Neural progenitor cell (in vitro differentiated cells): ENCODE measurements around the gene TIMP2. TPM values are rescaled to one million over a fixed set of nuclear protein-coding genes. Genes with fewer than 3 reads are reported as not detected.
"Not testable (repeated sequence)": the region's sequence is repeated elsewhere in the genome, so short reads cannot be mapped to it uniquely, and the experiment has no call there.

Experiments used
- DNase-seq: peaks from one replicate; pipeline ENCODE4 v3.0.0-alpha.2; 2016; ENCODE audit warnings: low spot score
- H2AFZ ChIP-seq: fragments of 200-600 bp; sonication (generic); replicated peaks from 2 replicates; pipeline ENCODE4 v1.6.1; 2016; ENCODE audit warnings: antibody characterized with exemption
- H3F3A ChIP-seq: fragments of 200-600 bp; sonication (generic); 2 replicates; pipeline ENCODE4 v1.6.1; 2016; ENCODE audit warnings: antibody characterized with exemption, low read depth
- H3K27ac ChIP-seq: fragments of 200-600 bp; sonication (generic); 2 replicates; pipeline ENCODE4 v1.5.1; 2016; ENCODE audit warnings: mild to moderate bottlenecking
- H3K27me3 ChIP-seq: fragments of 200-600 bp; sonication (generic); 2 replicates; pipeline ENCODE4 v1.6.1; 2016; ENCODE audit warnings: mild to moderate bottlenecking, moderate library complexity
- H3K36me3 ChIP-seq: fragments of 200-600 bp; sonication (generic); 2 replicates; pipeline ENCODE4 v1.5.1; 2016
- H3K4me1 ChIP-seq: fragments of 200-600 bp; sonication (generic); 2 replicates; pipeline ENCODE4 v1.6.1; 2016; ENCODE audit warnings: mixed run types
- H3K4me2 ChIP-seq: fragments of 200-600 bp; sonication (generic); 2 replicates; pipeline ENCODE4 v1.6.1; 2016
- H3K4me3 ChIP-seq: fragments of 200-600 bp; sonication (generic); 2 replicates; pipeline ENCODE4 v1.5.1; 2016
- H3K79me2 ChIP-seq: fragments of 200-600 bp; sonication (generic); 2 replicates; pipeline ENCODE4 v1.6.1; 2016; ENCODE audit warnings: low read depth
- H3K9ac ChIP-seq: fragments of 200-600 bp; sonication (generic); 2 replicates; pipeline ENCODE4 v1.6.1; 2016
- H3K9me3 ChIP-seq: fragments of 200-600 bp; sonication (generic); 2 replicates; pipeline ENCODE4 v1.5.1; 2016; ENCODE audit warnings: low read depth
- H4K20me1 ChIP-seq: fragments of 200-600 bp; sonication (generic); 2 replicates; pipeline ENCODE4 v1.6.1; 2016; ENCODE audit warnings: low read depth
- H3K27ac Mint-ChIP-seq: 3 replicates; pipeline ENCODE4 v1.8.0; 2021; ENCODE audit warnings: mixed read lengths
- H3K27me3 Mint-ChIP-seq: 2 replicates; pipeline ENCODE4 v1.8.0; 2022; ENCODE audit warnings: low read depth, mild to moderate bottlenecking, inconsistent platforms, moderate library complexity, mixed read lengths; ENCODE audit not compliant: insufficient read depth
- H3K36me3 Mint-ChIP-seq: 3 replicates; pipeline ENCODE4 v1.8.0; 2021; ENCODE audit warnings: mixed read lengths
- H3K4me1 Mint-ChIP-seq: 3 replicates; pipeline ENCODE4 v1.8.0; 2021; ENCODE audit warnings: mixed read lengths
- H3K4me3 Mint-ChIP-seq: 3 replicates; pipeline ENCODE4 v1.8.0; 2021; ENCODE audit warnings: mild to moderate bottlenecking, moderate library complexity, mixed read lengths
- H3K9me3 Mint-ChIP-seq: 3 replicates; pipeline ENCODE4 v1.8.0; 2020; ENCODE audit warnings: mixed read lengths
- EZH2 ChIP-seq: fragments of 200-600 bp; sonication (generic); IDR thresholded peaks from 2 replicates; pipeline ENCODE4 v1.6.1; 2017; ENCODE audit warnings: antibody characterized with exemption, mild to moderate bottlenecking, moderate library complexity
- EZH2phosphoT487 ChIP-seq: fragments of 200-600 bp; sonication (generic); IDR thresholded peaks from 2 replicates; pipeline ENCODE4 v1.6.1; 2017; ENCODE audit warnings: antibody characterized with exemption
- total RNA-seq: library from RNA; depleted of rRNA; stranded (reverse); fragments of >200 nt; gene quantifications from 2 replicates; pipeline ENCODE4 v1.2.3, GENCODE V29; 2015; ENCODE audit warnings: low replicate concordance
- TF ChIP-seq, protein P1 (sequence below): fragments of 200-600 bp; sonication (generic); IDR thresholded peaks from 2 replicates; pipeline ENCODE4 v1.5.1; 2017; ENCODE audit warnings: antibody characterized with exemption, mild to moderate bottlenecking

The TIMP2 gene
- total RNA-seq, 1 donor from 2014 or later = 19.8 TPM

DNA sequence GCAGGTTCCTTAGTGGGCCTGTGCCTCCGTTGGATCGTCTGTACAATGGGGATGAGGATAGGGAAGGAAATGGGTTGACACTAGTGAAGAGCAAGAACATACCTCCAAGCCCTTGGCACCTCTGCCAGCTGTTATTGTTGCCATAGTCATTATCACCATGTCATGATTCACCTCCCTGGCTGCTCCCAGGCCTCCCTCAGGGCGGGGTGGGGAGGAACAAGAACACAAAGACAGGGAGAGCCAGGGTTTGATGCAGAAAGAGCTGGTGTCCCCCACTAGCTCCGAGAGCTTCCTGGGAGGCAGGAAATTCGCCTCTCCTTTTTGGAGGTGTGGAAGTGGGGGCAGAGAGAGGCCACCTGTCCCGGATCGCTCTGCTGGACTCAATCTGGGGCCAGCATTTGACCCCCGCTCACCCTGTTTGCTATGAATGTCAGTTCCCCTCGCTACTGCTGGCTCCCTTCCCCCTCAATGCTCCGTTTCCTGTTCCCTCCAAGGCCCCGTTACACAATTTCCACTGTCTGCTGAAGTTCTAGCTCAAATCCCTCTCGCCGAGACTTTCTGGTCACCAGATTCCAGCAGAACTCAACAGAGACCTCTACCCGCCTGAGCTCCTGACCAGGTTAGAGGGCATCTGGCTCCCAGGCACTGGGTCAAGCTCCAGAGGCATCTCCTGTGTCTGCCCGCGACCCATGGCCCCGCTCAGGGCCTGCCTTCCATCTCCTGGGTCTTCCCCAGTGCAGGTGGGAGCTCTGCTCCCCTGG is 9.1 kb downstream of the TIMP2 start:
- peaks cover 6% of the 10 kb centered on the region for H3K27me3 Mint-ChIP-seq
- Histone ChIP-seq H4K20me1 (peaks cover 44% of the 10 kb centered on the region), H3K27me3 (no peaks in the 10 kb centered on the region), H3K9ac (no peak overlapping the region), H3K79me2 (peaks cover 36% of the 10 kb centered on the region), H3K4me3 (no peak overlapping the region), H3K36me3 (no peaks in the 10 kb centered on the region), H3K4me2 (no peak overlapping the region), H3K9me3 (no peaks in the 10 kb centered on the region), H3F3A (no peaks in the 10 kb centered on the region), H2AFZ (no peak overlapping the region), H3K4me1 (peaks cover 3% of the 10 kb centered on the region), H3K27ac (no peak overlapping the region)
- peaks cover 9% of the 10 kb centered on the region for H3K36me3 Mint-ChIP-seq
- TF ChIP-seq EZH2phosphoT487 (no peak), EZH2 (no peak)
- TF ChIP-seq, protein P1, sequence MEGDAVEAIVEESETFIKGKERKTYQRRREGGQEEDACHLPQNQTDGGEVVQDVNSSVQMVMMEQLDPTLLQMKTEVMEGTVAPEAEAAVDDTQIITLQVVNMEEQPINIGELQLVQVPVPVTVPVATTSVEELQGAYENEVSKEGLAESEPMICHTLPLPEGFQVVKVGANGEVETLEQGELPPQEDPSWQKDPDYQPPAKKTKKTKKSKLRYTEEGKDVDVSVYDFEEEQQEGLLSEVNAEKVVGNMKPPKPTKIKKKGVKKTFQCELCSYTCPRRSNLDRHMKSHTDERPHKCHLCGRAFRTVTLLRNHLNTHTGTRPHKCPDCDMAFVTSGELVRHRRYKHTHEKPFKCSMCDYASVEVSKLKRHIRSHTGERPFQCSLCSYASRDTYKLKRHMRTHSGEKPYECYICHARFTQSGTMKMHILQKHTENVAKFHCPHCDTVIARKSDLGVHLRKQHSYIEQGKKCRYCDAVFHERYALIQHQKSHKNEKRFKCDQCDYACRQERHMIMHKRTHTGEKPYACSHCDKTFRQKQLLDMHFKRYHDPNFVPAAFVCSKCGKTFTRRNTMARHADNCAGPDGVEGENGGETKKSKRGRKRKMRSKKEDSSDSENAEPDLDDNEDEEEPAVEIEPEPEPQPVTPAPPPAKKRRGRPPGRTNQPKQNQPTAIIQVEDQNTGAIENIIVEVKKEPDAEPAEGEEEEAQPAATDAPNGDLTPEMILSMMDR = no peak
- H3K27ac Mint-ChIP-seq = peak overlapping the region; percentile 70
- H3K9me3 Mint-ChIP-seq = no peaks in the 10 kb centered on the region
- H3K4me1 Mint-ChIP-seq = peaks cover 25% of the 10 kb centered on the region
- no peak overlapping the region for H3K4me3 Mint-ChIP-seq
- DNase-seq = no peak

GRCh38 chr17:78913115-78913514 is 12.1 kb downstream of the TIMP2 start:
- Mint-ChIP-seq H3K36me3 (peaks cover 9% of the 10 kb centered on the region), H3K4me1 (peaks cover 23% of the 10 kb centered on the region), H3K4me3 (no peak overlapping the region), H3K27ac (no peak overlapping the region), H3K9me3 (no peaks in the 10 kb centered on the region), H3K27me3 (peaks cover 6% of the 10 kb centered on the region)
- no peak for TF ChIP-seq EZH2
- TF ChIP-seq, protein P1 = no peak
- TF ChIP-seq EZH2phosphoT487 = no peak
- Histone ChIP-seq H3K9me3 (no peaks in the 10 kb centered on the region), H3K9ac (no peak overlapping the region), H4K20me1 (peaks cover 29% of the 10 kb centered on the region), H3K79me2 (peaks cover 14% of the 10 kb centered on the region), H3K27me3 (no peaks in the 10 kb centered on the region), H2AFZ (no peak overlapping the region), H3K27ac (no peak overlapping the region), H3F3A (no peaks in the 10 kb centered on the region), H3K4me3 (no peak overlapping the region), H3K36me3 (no peaks in the 10 kb centered on the region), H3K4me2 (no peak overlapping the region), H3K4me1 (no peaks in the 10 kb centered on the region)
- no peak for DNase-seq

DNA sequence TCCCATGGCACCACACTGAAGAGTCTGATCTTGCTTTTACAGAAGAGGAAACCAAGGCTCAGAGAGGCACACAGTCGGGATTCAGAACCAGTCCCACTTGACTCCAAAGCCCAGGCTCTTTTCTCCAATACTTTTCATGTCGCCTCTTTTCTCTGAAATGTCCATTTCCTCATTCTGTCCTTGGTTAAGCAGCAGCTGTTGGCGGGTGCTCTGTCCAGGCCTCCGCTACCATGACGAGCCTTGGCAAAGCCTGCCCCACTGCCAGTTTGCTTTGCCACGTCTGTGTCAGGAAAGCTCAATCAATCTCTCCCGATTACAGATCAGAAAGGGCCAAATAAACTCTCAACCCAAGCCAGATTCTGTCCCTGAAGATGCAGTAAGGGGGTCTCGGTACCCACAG is 13.1 kb downstream of the TIMP2 start:
- no peak overlapping the region for H3K27ac ChIP-seq
- DNase-seq = no peak
- H3K9ac ChIP-seq = no peak overlapping the region
- no peak overlapping the region for H3K4me2 ChIP-seq
- H3K36me3 Mint-ChIP-seq = peaks cover 5% of the 10 kb centered on the region
- H4K20me1 ChIP-seq = peaks cover 27% of the 10 kb centered on the region
- no peak overlapping the region for H3K27ac Mint-ChIP-seq
- no peaks in the 10 kb centered on the region for H3K27me3 ChIP-seq
- no peaks in the 10 kb centered on the region for H3K36me3 ChIP-seq
- no peaks in the 10 kb centered on the region for H3K9me3 ChIP-seq
- H3K9me3 Mint-ChIP-seq = no peaks in the 10 kb centered on the region
- H3K4me3 ChIP-seq = no peak overlapping the region
- peaks cover 3% of the 10 kb centered on the region for H3K27me3 Mint-ChIP-seq
- no peaks in the 10 kb centered on the region for H3K4me1 ChIP-seq
- no peak for TF ChIP-seq EZH2phosphoT487
- TF ChIP-seq EZH2 = no peak
- TF ChIP-seq, protein P1 = no peak
- H3K4me3 Mint-ChIP-seq = no peak overlapping the region
- no peak overlapping the region for H2AFZ ChIP-seq
- H3F3A ChIP-seq = no peaks in the 10 kb centered on the region
- H3K79me2 ChIP-seq = peaks cover 12% of the 10 kb centered on the region
- peaks cover 19% of the 10 kb centered on the region for H3K4me1 Mint-ChIP-seq

GRCh38 chr17:78911543-78911942 is 13.6 kb downstream of the TIMP2 start:
- not testable (repeated sequence) for H3K9me3 Mint-ChIP-seq, H3K4me3 Mint-ChIP-seq, DNase-seq, H3K27me3 Mint-ChIP-seq, H3F3A ChIP-seq, H3K36me3 Mint-ChIP-seq, H3K27me3 ChIP-seq, H2AFZ ChIP-seq, H3K9me3 ChIP-seq, H3K27ac Mint-ChIP-seq, H3K27ac ChIP-seq, H3K36me3 ChIP-seq, H3K9ac ChIP-seq, H3K4me1 ChIP-seq, H3K4me3 ChIP-seq, H3K4me2 ChIP-seq
- peaks cover 16% of the 10 kb centered on the region for H3K4me1 Mint-ChIP-seq
- Histone ChIP-seq H3K79me2 (peaks cover 15% of the 10 kb centered on the region), H4K20me1 (peaks cover 25% of the 10 kb centered on the region)
